SH-SY5Y (cell line): ENCODE data around the gene GOT2.
A peak's percentile ranks its signal among the peaks of the same experiment; 100 is the strongest.

Experiments used
- GATA2 ChIP-seq: IDR thresholded peaks from 2 replicates; pipeline ENCODE4 v1.6.1; 2011; ENCODE audit warnings: mild to moderate bottlenecking, low read depth, low read length
- GATA3 ChIP-seq: IDR thresholded peaks from 2 replicates; pipeline ENCODE4 v1.6.1; 2011; ENCODE audit warnings: low read depth, mild to moderate bottlenecking, low read length, moderate library complexity

Gene GOT2

DNA sequence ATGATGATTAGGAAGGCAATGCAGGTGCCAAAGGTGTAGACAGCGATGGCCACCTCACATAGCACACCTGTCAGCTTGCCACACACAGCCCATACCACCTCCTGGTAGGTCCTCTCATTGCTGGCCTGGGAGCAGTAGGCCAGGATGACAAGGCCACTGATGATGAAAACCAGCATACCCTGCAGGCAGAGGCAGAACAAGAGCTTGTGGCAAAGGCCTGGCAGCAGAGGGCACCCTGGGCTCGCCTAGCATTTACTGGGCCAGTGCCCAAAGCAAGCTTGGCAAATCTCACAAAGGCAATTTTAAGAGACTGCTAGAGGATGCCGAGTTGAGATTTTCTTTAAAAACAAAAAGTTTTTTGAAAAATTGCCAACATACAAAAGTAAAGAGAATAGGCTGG lies 55.4 kb downstream of the GOT2 start:
- TF ChIP-seq GATA3 = no peak
- no peak for TF ChIP-seq GATA2

DNA sequence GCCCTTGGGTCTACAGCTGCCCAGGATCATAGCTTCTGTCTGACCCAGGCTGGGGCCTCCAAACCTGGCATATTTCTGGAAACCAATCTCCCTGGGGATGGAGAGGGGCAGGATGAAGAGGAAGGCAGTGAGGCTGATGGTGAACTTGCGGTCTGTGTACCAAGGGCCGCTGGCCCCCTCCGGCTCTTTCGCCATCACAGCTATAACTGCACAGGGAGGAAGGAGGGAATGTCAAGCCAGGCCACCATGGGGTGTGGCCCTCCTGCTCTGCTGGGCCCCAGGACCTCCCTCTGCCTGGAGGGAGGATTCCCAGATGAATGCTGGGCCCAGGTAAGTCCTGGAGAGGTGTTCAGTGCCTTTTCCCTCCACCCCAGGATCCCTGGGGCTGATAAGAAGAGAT lies 55.8 kb downstream of the GOT2 start:
- TF ChIP-seq GATA2 = no peak
- no peak for TF ChIP-seq GATA3

DNA sequence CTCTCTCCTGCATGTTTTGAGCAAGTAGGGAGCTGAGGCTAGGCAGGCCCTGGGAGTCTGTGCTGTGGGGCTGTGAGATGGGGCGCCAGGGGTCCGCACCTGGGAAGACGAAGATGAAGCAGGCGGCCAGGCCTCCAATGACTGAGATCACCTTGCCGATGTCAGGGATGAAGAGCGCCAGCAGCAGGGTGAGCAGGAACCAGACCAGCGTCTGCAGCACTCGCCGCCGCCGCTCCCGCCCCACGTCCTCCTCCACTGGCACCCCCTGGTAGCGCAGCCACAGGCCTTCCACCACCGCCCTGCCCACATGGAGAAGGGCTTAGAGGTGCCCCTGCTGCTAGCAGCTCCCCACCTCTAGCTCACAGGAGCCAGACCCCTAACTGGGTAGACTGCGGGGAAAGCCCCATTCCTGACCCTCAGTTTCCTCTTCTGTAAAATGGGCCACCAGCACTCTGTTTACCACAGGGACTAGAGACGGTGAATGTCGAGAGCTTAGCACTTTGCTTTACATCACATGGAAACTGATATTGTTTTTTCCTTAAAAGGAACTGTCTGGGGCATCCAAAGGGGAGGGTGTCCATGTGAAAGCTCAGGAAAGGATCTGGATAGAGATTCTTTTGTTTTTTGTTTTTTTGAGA lies 63.1 kb downstream of the GOT2 start:
- TF ChIP-seq GATA3 (no peak), GATA2 (no peak)

DNA sequence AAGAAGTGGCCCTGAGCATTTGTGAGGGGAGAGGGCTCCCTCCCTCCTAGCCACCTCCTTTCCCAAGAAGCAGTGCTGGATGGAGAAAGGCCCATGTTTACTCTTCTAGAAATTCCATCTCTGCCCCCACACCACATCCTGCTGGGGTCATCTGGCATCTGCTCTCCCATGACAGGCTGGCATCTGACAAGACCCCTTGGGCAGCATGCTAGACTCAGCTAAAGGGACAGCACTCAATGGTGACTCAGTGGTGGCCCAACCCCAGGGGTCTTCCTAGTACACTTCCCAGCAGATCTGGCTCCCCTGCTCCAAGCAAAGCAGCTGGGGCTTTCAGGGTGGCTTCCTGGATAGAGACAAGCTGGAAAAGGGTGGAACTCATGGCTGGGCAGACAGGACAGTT lies 63.9 kb downstream of the GOT2 start:
- no peak for TF ChIP-seq GATA2
- TF ChIP-seq GATA3 = no peak

DNA sequence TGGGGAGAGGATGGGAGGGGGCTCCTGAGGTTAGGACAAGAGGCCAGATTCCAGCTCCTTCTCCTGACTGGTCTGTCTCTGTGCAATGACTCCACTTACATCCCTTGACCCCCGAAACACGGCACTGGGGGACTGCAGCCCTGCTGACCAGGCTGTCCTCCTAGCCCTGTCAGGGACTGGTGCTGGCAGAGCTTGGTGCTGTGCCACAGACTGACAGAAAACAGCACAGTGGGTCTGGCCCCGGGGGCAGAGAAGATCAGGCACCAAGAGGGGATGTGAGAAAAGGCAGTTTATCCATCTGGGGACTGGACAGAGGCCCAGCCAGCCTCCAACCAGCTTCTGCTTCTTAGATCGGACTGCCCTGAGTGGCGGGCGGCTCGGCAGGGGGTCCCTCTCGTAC lies 68.9 kb downstream of the GOT2 start:
- TF ChIP-seq GATA2 (no peak), GATA3 (no peak)

DNA sequence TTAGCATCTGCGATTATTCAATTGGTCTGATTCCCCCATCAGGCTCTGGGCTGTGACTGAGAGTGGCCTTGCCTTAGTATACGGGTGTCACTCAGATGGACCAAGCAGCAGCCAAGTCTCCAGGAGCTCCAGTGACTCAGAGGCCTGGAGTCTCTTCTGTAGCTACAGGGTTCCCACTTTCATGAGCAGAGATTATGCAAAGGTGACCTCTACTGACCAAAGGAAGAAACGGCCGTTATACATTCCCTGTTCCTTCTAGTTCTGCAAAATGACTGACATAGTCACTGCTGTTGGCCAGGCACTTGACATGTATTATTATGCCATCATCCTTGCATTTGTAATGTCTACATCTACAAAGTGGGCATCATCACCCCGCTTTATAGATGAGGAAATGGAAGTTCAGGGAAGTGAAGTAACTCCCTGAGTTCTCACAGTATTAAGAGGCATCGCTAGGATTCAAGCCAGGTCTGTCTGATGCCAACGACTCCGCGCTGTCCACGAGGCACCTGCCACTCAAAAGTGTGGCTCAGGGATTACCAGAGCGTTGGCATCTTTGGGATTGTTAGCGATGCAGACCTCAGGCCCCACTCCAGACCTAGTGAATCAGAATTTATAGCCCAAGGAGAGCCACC lies 72.8 kb downstream of the GOT2 start:
- no peak for TF ChIP-seq GATA3
- no peak for TF ChIP-seq GATA2

DNA sequence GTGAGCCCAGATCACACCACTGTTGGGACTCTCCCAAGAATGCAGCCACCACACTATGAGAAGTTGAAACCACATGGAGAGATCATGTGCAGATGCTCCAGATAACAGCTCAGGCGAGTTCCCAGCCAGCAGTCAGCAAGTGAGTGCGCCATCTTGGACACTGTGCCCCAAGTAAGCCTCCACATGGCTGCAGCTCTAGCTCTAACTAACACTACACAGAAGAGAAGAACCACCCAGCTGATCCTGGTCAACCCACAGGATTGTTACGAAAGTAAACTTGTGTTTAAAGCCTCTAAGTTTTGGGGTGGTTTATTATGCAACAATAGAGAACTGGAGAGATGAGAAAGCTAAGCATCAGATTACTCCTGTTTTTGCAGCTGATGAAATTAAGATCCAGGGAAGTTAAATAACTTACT lies 75.3 kb downstream of the GOT2 start:
- TF ChIP-seq GATA3 (no peak), GATA2 (peak; percentile 15; the same call in 1 of the 2 replicates)
